K562 (cell line): ENCODE data around the gene NCOR2. TPM values are rescaled to one million over a fixed set of nuclear protein-coding genes. Genes with fewer than 3 reads are reported as not detected.
A peak's percentile ranks its signal among the peaks of the same experiment; 100 is the strongest.

ENCODE experiments used
- DMBX1 ChIP-seq: fragments of 250-450 bp; sonication (Bioruptor Pico); IDR thresholded peaks from 2 replicates; pipeline ENCODE4 v1.8.0; 2022; ENCODE audit warnings: inconsistent platforms, mild to moderate bottlenecking, moderate library complexity, borderline replicate concordance
- DPF2 ChIP-seq: fragments of 450-650 bp; IDR thresholded peaks from 2 replicates; pipeline ENCODE4 v1.6.1; 2016
- MAFG ChIP-seq: fragments of 450-650 bp; conservative IDR thresholded peaks from 2 replicates; pipeline ENCODE4 v1.6.1; 2016; ENCODE audit warnings: missing genetic modification characterization, missing compliant biosample characterization
- NFE2L1 ChIP-seq: fragments of 450-650 bp; IDR thresholded peaks from 2 replicates; pipeline ENCODE4 v1.6.1; 2016; ENCODE audit warnings: missing genetic modification characterization, low read depth, mild to moderate bottlenecking, missing compliant biosample characterization, moderate library complexity, borderline replicate concordance
- NFYB ChIP-seq: IDR thresholded peaks from 2 replicates; pipeline ENCODE4 v1.6.1; 2011; ENCODE audit warnings: mild to moderate bottlenecking, moderate library complexity; ENCODE audit not compliant: insufficient read length; ENCODE audit errors: extremely low read depth
- PCBP2 ChIP-seq: fragments of 200-400 bp; formaldehyde crosslinking; IDR thresholded peaks from 2 replicates; pipeline ENCODE4 v1.6.1; 2018; ENCODE audit warnings: low read length, low read depth, mild to moderate bottlenecking, moderate library complexity; ENCODE audit not compliant: poor library complexity, severe bottlenecking
- POLR2H ChIP-seq: IDR thresholded peaks from 2 replicates; pipeline ENCODE4 v1.6.1; 2016; ENCODE audit warnings: missing genetic modification characterization, low read depth, mild to moderate bottlenecking, control low read depth, missing compliant biosample characterization, moderate library complexity
- SMAD1 ChIP-seq: fragments of 150-350 bp; IDR thresholded peaks from 2 replicates; pipeline ENCODE4 v1.6.1; 2014; ENCODE audit warnings: low read length, low read depth; ENCODE audit not compliant: partially characterized antibody
- SP2 ChIP-seq: IDR thresholded peaks from 2 replicates; pipeline ENCODE4 v1.6.1; 2011; ENCODE audit warnings: mild to moderate bottlenecking, low read depth, low read length, moderate library complexity; ENCODE audit not compliant: poor library complexity, severe bottlenecking; ENCODE audit errors: extremely low read depth
- ZNF589 ChIP-seq: fragments of 200-800 bp; sonication (Bioruptor generic); IDR thresholded peaks from 2 replicates; pipeline ENCODE4 v1.6.1; 2016; ENCODE audit warnings: low read depth, missing genetic modification characterization, missing compliant biosample characterization
- polyA plus RNA-seq, 8 experiments: library from polyadenylated mRNA; depleted of rRNA in 4 of 8; stranded (reverse) in 5 of 8; unstranded in 3 of 8; fragments of >200 nt; fragmentation: Nextera tagmentation in 2 of 8; fragmentation: Illumina TruSeq in 1 of 8; extraction: Ambion mirVana in 2 of 8; extraction: Trizol in 1 of 8; gene quantifications; 2 replicates each; pipeline versions ENCODE4 v1.2.1 to v1.2.3, GENCODE V29; 2011 to 2014; ENCODE audit warnings: inconsistent platforms in 1 of 8, missing spikeins in 1 of 8
- total RNA-seq, 7 experiments: library from RNA; depleted of rRNA in 6 of 7; stranded (reverse); fragments of >200 nt in 6 of 7; fragmentation: Illumina TruSeq in 2 of 7; extraction: Trizol in 2 of 7; gene quantifications; 2 replicates each; pipeline versions ENCODE4 v1.2.1 to v1.2.3, GENCODE V29; 2011 to 2021; ENCODE audit warnings: low replicate concordance in 1 of 7
- TF ChIP-seq, protein P1 (sequence below), 2 experiments: fragments of 450-650 bp; formaldehyde crosslinking in 1 of 2; IDR thresholded peaks; 2 replicates each; pipeline versions ENCODE4 v1.4.0 to v1.6.1; 2014 to 2020; ENCODE audit warnings: mild to moderate bottlenecking in 2 of 2, borderline replicate concordance in 1 of 2, low read depth in 1 of 2
- TF ChIP-seq, protein P2 (sequence below): sonication (generic); formaldehyde crosslinking; IDR thresholded peaks from 2 replicates; pipeline ENCODE4 v1.8.0; 2022; ENCODE audit warnings: mild to moderate bottlenecking, missing genetic modification reagents

Gene NCOR2
- total and polyA plus RNA-seq, 9 of the 15 experiments (the other 6 are each of a cell fraction or from before 2014, with no cell fraction given) = 0.18 to 126 (median 8.4) TPM

DNA sequence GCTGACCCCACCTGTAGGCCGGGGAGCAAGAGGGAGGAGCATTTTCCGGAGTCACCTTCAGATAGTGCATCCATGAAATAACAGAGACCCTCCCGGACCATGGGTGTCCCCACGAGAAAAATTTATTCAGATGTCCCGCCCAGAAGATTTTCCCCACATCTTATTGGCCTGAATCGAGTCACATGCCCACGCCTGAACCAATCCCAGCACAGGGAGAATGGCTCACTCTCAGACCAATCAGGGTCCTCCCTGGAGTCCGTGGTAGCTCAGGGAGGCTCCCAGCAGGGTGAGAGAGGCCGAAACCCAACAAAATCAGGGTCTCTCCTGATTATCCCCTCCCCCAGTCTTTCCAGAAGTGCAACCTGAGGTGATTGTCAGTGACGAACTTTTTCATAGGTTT, 16.4 kb upstream of the NCOR2 start (continued):
- TF ChIP-seq, protein P1, sequence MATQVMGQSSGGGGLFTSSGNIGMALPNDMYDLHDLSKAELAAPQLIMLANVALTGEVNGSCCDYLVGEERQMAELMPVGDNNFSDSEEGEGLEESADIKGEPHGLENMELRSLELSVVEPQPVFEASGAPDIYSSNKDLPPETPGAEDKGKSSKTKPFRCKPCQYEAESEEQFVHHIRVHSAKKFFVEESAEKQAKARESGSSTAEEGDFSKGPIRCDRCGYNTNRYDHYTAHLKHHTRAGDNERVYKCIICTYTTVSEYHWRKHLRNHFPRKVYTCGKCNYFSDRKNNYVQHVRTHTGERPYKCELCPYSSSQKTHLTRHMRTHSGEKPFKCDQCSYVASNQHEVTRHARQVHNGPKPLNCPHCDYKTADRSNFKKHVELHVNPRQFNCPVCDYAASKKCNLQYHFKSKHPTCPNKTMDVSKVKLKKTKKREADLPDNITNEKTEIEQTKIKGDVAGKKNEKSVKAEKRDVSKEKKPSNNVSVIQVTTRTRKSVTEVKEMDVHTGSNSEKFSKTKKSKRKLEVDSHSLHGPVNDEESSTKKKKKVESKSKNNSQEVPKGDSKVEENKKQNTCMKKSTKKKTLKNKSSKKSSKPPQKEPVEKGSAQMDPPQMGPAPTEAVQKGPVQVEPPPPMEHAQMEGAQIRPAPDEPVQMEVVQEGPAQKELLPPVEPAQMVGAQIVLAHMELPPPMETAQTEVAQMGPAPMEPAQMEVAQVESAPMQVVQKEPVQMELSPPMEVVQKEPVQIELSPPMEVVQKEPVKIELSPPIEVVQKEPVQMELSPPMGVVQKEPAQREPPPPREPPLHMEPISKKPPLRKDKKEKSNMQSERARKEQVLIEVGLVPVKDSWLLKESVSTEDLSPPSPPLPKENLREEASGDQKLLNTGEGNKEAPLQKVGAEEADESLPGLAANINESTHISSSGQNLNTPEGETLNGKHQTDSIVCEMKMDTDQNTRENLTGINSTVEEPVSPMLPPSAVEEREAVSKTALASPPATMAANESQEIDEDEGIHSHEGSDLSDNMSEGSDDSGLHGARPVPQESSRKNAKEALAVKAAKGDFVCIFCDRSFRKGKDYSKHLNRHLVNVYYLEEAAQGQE (IDR thresholded peaks at IDR 0.05; ENCODE audit: borderline replicate concordance) = peak; percentile 40
- TF ChIP-seq, protein P1 (CRISPR knock-in tag; IDR thresholded peaks at IDR 0.05; ENCODE audit: low read depth) = no peak
- TF ChIP-seq ZNF589 (CRISPR knock-in tag) = no peak
- no peak for TF ChIP-seq NFE2L1
- TF ChIP-seq DMBX1 = no peak
- no peak for TF ChIP-seq SMAD1
- TF ChIP-seq DPF2 = no peak
- TF ChIP-seq PCBP2 = no peak
- TF ChIP-seq SP2 = peak; percentile 23
- peak; percentile 91 for TF ChIP-seq NFYB
- no peak for TF ChIP-seq POLR2H (tag)
- TF ChIP-seq MAFG = no peak
- TF ChIP-seq, protein P2, sequence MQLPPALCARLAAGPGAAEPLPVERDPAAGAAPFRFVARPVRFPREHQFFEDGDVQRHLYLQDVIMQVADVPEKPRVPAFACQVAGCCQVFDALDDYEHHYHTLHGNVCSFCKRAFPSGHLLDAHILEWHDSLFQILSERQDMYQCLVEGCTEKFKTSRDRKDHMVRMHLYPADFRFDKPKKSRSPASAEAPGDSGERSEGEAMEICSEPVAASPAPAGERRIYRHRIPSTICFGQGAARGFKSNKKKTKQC (CRISPR knock-in tag) = no peak
